Skeletal muscle cell (primary cell): Measurements from ENCODE around the gene SLC25A10.
"Not testable (repeated sequence)": the region's sequence is repeated elsewhere in the genome, so short reads cannot be mapped to it uniquely, and the experiment has no call there.

Source experiments
- DNase-seq: peaks from one replicate; pipeline ENCODE4 v3.0.0-alpha.2; 2010; ENCODE audit warnings: low read depth
- H3K4me3 ChIP-seq: 2 replicates; pipeline ENCODE4 v1.5.1; 2011; ENCODE audit warnings: low read depth, mild to moderate bottlenecking, control low read depth, low read length, moderate library complexity

Gene SLC25A10, protein sequence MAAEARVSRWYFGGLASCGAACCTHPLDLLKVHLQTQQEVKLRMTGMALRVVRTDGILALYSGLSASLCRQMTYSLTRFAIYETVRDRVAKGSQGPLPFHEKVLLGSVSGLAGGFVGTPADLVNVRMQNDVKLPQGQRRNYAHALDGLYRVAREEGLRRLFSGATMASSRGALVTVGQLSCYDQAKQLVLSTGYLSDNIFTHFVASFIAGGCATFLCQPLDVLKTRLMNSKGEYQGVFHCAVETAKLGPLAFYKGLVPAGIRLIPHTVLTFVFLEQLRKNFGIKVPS

DNA sequence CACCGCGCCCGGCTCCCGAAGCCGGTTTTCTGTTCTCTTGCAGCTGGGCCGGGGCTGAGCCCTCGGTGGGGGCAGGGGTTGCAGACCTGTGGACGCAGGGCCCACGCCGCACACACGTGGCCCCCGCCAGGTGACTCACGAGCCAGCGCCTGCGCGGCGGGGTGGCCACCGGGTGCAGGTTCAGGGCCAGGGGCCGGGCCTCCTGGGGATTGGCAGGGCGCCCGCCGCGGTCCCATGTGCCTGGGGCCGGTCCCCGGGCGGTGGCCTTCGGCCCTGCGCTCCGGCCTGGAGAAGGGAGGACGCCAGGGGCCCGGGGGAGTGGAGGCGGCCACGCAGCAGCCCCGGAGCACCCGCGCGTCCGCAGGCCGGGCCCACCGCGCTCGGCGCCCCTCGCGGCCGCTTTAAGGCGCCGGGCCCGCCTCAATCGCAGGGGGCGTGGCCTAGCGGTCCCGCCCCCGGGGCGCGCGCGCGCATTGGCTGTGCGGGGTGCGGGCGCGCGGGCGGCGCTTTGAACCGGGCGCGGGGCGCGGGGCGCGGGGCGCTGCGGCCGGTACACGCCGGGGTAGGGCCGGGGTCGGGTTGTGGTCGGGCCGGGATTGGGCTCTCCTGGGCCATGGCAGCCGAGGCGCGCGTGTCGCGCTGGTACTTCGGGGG, at the start of gene SLC25A10:
SLC25A10 (plus strand) TSS at position 471 of the 654 bp plus-strand sequence; CDS start at position 614, 143 bp downstream.
- no peak for DNase-seq

DNA sequence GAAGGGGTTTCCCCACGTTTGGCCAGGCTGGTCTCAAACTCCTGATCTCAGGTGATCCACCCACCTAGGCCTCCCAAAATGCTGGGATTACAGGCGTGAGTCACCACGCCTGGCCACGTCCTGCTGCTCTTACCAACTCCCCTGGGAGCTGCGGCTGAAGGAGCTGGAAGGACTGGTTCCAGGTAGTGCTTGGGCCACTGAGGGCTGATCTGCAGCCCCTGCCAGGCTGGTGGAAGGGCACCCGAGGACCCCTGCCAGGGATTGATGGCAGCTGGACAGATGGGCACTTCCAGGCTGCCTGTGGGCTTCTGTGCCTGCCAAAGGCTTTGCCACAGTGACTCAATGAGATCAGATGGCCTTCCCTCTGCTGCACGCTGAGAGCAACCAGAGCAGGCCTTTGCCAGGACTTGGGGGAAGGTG, 48.0 kb upstream of the SLC25A10 start:
- no peak overlapping the region for H3K4me3 ChIP-seq
- no peak for DNase-seq

More for the DNA sequence above, at the start of gene SLC25A10:
- H3K4me3 ChIP-seq = peak within 1 kb of the TSS; percentile 64

DNA sequence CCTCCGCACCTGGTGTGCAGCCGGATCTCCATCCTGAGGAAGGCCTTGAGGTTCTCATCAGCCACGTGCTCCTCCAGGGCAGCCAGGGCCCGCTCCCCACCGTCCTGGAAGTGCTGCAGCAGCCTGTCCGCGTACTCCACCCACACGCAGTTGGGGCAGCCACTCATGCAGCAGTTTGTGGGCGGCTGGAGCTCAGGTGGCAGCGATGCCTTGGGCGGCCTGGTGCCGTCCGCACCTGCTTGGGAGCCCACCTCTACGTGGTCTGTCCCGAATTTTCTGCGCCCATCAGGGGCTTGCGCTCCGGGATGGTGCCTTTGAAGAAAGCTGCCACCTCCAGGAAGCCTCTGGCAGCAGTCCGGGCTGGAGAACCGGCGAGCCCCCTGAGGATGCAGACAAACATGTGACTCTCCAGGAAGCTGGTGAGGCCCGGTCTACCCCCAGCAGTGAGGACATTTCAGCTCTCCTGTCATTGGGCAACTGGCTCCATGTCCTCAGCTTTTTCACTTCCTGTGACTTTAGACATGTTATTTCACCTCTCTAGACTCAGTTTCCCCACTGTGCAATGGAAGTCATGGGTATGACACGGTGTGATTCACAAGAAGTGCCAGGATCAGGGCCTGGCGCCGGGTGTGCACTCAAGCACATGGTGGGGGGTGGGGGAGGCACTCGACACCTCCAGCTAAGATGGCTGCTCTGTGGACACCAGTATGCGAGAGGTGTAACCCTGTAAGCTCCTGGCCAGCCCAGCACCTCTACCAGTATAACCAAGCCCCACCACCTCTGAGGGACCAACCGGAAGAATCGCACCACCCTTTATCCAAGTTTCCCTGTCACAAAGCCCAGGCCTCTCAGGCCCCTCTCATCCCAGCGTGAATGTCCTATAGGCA, 46.6 kb upstream of the SLC25A10 start:
- peak overlapping the region; percentile 69 for H3K4me3 ChIP-seq
- DNase-seq = no peak

- no peak for DNase-seq
- peak overlapping the region; percentile 69 for H3K4me3 ChIP-seq
Measured at GRCh38 chr17:81666092-81666341, 46.1 kb upstream of the SLC25A10 start.

GRCh38 chr17:81666342-81667191, 45.5 kb upstream of the SLC25A10 start, which contains the start of the genes CCDC137 and OXLD1:
TSS of gene CCDC137 (plus strand) at chr17:81666737. CDS start at chr17:81666767, 30 bp downstream.
TSS of gene OXLD1 (minus strand) at chr17:81666605. CDS start at chr17:81666577, 28 bp downstream.
- DNase-seq = peak; percentile 90
- H3K4me3 ChIP-seq = peak within 1 kb of the TSS; percentile 69

DNA sequence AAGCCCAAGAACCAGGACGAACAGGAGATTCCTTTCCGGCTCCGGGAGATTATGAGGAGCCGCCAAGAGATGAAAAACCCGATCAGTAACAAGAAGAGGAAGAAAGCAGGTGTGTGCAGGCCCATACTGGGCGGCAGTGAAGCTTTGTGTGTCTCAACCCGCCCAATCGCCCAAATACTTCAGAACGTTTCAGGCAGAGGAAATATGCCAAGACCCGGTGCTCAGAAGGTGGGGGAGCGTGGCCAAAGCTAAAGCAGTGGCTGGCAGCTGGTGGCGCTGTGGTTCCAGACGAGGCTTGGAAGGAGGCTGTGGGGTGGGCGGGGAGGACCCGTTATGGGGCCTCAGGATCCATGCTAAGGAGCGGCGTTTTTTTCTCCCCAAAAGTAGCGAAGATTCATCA, 44.3 kb upstream of the SLC25A10 start:
- H3K4me3 ChIP-seq = no peak overlapping the region
- DNase-seq = no peak

GRCh38 chr17:81672504-81672903, 39.6 kb upstream of the SLC25A10 start:
- H3K4me3 ChIP-seq = no peak overlapping the region

GRCh38 chr17:81672954-81673353, 39.1 kb upstream of the SLC25A10 start:
- no peak for DNase-seq
- H3K4me3 ChIP-seq = no peak overlapping the region

More at GRCh38 chr17:81672504-81672903, 39.6 kb upstream of the SLC25A10 start:
- DNase-seq = no peak

- no peak overlapping the region for H3K4me3 ChIP-seq
- no peak for DNase-seq
Measured at GRCh38 chr17:81673561-81674258, 38.4 kb upstream of the SLC25A10 start.

GRCh38 chr17:81675515-81676221, 36.4 kb upstream of the SLC25A10 start:
- not testable (repeated sequence) for H3K4me3 ChIP-seq, DNase-seq

DNA sequence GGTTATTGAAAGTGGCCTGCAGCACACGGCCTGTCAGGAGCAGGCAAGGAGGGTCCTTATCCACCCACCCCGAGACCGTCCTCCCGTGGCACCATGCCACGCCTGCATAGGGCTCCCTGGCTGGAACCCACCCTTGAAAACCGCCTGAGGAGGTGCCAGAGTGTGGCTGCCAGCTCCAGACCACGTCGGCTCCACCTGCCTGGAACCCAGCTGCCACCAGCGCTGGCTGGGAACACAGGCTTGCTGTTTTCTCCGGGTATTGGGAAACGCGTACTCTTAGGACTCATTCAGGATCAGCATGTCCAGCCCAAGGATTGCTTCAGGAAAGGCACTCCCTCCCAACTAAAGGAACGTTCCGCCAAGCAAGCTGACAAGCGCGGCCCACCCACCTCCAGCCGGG, 35.2 kb upstream of the SLC25A10 start:
- no peak for DNase-seq
- H3K4me3 ChIP-seq = no peak overlapping the region

DNA sequence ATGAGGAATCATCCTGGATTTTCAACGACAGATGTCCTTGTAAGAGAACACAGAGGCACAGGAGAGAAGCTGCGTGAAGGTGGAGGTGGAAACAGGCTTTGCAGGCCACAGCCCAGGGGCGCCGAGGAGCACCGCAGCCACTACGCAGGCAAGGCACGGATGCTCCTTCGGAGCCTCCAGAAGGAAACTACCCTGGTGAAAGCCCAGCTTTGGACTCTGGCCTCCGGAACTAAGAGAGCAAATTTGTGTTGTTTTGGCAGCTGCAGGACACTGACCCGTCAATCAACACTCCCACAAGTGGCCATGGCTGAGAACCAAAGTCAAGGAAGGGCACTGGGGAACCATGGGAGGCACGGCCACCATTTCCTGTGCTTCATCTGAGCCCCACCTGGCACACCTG, 31.9 kb upstream of the SLC25A10 start:
- DNase-seq = no peak
- H3K4me3 ChIP-seq = no peak overlapping the region

DNA sequence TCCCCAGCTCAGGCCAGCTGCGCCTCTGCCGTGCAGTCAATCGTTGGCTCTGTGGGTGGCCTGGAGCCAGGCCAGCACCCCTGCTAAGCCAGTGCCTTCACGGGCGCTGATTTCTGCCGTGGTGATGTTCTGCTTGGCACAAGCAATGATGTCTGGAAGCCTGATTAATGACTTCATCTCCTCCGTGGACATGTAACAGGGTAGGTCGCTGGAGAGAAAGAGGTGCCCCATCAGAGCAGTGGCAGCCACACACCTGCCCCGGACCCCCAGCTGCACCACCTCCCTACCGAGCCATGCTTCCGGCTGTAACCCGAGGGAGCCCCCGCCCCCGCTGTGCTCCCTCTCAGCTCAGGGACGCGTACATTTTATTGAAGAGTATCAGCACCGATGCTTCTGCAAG, 30.4 kb upstream of the SLC25A10 start:
- no peak overlapping the region for H3K4me3 ChIP-seq
- no peak for DNase-seq

DNA sequence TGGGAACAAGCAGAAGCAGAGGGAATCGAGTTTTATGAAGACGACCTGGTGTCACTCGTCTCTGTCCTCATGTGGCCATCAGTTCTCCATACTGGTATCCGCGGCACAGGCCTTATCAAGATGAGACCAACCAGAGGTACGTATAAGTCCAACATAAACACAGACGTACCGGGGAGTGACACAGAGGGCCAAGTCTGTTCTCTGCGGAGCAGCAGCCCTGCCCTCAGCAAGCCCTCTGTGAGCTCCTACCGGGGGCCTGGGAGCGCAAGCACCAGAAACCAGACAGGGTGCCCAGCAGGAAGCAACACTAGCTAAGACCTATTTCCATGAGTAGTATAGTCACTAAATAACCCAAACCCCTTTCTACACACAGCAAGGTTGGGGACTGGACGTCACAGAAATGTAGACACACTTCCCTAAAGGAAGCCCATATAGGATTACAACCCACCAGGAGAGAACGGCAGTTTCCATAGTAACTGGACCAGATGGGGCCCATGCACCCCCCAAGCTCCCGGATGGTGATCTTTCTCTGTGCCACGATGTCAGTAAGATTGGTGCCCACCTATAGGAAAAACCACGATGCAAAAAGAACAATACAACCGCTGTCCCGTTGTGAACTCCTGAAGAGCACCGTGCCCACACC, 29.4 kb upstream of the SLC25A10 start:
- no peak for DNase-seq
- peak overlapping the region; percentile 97 for H3K4me3 ChIP-seq

DNA sequence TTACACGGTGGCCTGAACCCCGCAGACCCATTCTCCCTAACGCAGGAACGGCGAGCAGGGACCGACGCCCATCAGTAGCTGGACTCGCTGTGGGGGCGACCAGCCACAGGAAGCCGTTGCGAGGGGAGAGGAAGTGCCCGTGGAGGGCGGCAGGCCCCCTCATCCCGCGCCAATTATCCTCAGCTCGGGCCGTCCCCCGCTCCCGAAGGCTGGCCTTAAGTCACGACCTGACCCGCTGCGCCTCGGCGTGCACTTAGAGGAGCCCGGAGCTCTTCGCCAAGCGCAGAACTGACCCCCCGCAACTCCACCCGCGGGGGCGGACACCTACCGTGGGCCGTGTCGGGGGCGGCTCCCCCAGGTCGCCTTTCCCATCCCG, 28.9 kb upstream of the SLC25A10 start:
- H3K4me3 ChIP-seq = peak overlapping the region; percentile 97
- DNase-seq = no peak

DNA sequence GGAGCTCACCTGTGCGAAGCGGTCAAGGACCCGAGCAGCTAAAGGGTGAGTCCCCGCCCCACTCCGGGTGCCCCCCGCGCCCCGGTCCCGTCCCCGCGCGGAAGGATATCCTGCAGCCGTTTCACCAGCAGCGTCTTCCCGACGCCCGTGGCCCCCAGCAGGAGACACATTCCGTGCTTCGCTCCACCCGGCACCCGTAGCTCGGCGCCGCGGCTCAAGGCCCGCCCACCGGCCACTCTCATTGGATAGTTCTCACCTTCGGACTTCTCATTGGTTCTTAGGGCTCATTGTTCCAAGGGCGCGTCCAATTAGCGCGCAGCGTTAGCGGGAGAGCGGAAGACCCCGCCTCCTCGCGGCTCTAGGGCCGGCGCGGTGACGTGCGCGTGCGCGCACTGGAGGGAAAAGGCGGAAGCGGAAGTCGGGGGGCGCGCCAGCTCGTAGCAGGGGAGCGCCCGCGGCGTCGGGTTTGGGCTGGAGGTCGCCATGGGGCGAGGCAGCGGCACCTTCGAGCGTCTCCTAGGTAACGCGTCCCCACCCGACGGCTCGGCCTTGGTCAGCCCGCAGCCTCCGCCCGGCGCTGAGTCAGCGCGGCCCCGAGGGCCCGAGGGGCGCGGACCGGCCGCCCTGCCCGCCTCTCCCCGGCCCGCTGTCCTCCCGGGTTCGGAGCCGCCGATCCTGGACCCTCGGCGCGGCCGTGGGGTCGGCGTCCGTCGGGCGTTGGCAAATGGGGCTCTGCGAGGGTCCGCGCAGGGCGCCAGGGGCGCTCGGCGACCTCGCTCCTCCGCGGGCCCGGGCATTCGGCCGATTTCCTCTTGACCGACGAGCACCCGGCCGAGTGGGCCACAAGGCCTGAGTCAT, 28.3 kb upstream of the SLC25A10 start, which contains the start of the genes ARL16 and HGS:
ARL16 (minus strand) TSS at position 214 of the 858 bp plus-strand sequence; CDS start at position 170, 44 bp downstream.
HGS (plus strand) TSS at position 428 of the 858 bp plus-strand sequence; CDS start at position 484, 56 bp downstream.
- peak; percentile 97 for DNase-seq
- peak within 1 kb of the TSS; percentile 97 for H3K4me3 ChIP-seq
